GM19193 (cell line): ENCODE measurements around the gene LUC7L.

ENCODE experiments used
- POLR2A ChIP-seq: IDR thresholded peaks from 4 replicates; pipeline ENCODE4 v1.6.1; 2011; ENCODE audit not compliant: insufficient read depth, insufficient read length; ENCODE audit errors: extremely low read depth

The LUC7L gene

GRCh38 chr16:164827-165538, 64.3 kb downstream of the LUC7L start:
- TF ChIP-seq POLR2A, result no peak

- TF ChIP-seq POLR2A, result no peak
Observed at GRCh38 chr16:162271-162991, 66.8 kb downstream of the LUC7L start.

- TF ChIP-seq POLR2A, result no peak
Observed at GRCh38 chr16:160691-161190, 68.5 kb downstream of the LUC7L start.

GRCh38 chr16:159136-159849, 70.0 kb downstream of the LUC7L start:
- TF ChIP-seq POLR2A, result no peak

- TF ChIP-seq POLR2A, result no peak
Observed at GRCh38 chr16:155031-155398, 74.2 kb downstream of the LUC7L start.

- TF ChIP-seq POLR2A, result no peak
Observed at GRCh38 chr16:154217-155030, 74.8 kb downstream of the LUC7L start.

- TF ChIP-seq POLR2A, result no peak
Observed at GRCh38 chr16:152141-153128, 76.8 kb downstream of the LUC7L start, which contains the start of gene HBZ. Gene HBZ, plus strand, starts transcription at chr16:152644. Its CDS starts 266 bp downstream, at chr16:152910.

GRCh38 chr16:149024-149660, 80.1 kb downstream of the LUC7L start:
- TF ChIP-seq POLR2A, result no peak

- no peak for TF ChIP-seq POLR2A
Observed at GRCh38 chr16:146646-147045, 82.6 kb downstream of the LUC7L start.

- TF ChIP-seq POLR2A, result no peak
Observed at GRCh38 chr16:144797-145252, 84.4 kb downstream of the LUC7L start.

- TF ChIP-seq POLR2A, result no peak
Observed at GRCh38 chr16:143456-143855, 85.8 kb downstream of the LUC7L start.

- no peak for TF ChIP-seq POLR2A
Observed at GRCh38 chr16:143047-143446, 86.2 kb downstream of the LUC7L start.

- no peak for TF ChIP-seq POLR2A
Observed at GRCh38 chr16:142405-142967, 86.8 kb downstream of the LUC7L start.

GRCh38 chr16:140175-140857, 88.9 kb downstream of the LUC7L start:
- no peak for TF ChIP-seq POLR2A
